ENCODE results near the gene TRAF3IP1. TPM values are rescaled to one million over a fixed set of nuclear protein-coding genes. Genes with fewer than 3 reads are reported as not detected.
"Not testable (repeated sequence)": the region's sequence is repeated elsewhere in the genome, so short reads cannot be mapped to it uniquely, and the experiment has no call there.

The TRAF3IP1 gene
- total RNA-seq, 4 donors from 2014 or later: 11.6 to 17.4 (median 15.7) TPM

- H3K4me3 ChIP-seq: no peak overlapping the region
- peaks cover 0 to 19% (median 2%) of the 10 kb centered on the region in 4 donors for H3K4me1 ChIP-seq
- H3K9me3 ChIP-seq: no peaks in the 10 kb centered on the region
- no peaks in the 10 kb centered on the region for H3K36me3 ChIP-seq
- TF ChIP-seq, protein P1, sequence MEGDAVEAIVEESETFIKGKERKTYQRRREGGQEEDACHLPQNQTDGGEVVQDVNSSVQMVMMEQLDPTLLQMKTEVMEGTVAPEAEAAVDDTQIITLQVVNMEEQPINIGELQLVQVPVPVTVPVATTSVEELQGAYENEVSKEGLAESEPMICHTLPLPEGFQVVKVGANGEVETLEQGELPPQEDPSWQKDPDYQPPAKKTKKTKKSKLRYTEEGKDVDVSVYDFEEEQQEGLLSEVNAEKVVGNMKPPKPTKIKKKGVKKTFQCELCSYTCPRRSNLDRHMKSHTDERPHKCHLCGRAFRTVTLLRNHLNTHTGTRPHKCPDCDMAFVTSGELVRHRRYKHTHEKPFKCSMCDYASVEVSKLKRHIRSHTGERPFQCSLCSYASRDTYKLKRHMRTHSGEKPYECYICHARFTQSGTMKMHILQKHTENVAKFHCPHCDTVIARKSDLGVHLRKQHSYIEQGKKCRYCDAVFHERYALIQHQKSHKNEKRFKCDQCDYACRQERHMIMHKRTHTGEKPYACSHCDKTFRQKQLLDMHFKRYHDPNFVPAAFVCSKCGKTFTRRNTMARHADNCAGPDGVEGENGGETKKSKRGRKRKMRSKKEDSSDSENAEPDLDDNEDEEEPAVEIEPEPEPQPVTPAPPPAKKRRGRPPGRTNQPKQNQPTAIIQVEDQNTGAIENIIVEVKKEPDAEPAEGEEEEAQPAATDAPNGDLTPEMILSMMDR (IDR thresholded peaks at IDR 0.05): no peak
- TF ChIP-seq EP300 (IDR thresholded peaks at IDR 0.05): no peak
- TF ChIP-seq POLR2A (IDR thresholded peaks at IDR 0.05): no peak
- H3K27me3 ChIP-seq: no peaks in the 10 kb centered on the region
- DNase-seq (ENCODE audit: low spot score in 2 of 2): no peak
- H3K27ac ChIP-seq: no peak overlapping the region
- whole genome bisulfite sequencing, 2 donors: 91 to 95% methylated on average over 6 of the region's 6 CpGs
These were observed 16.2 kb upstream of the TRAF3IP1 start for GRCh38 chr2:238304116-238304515.

DNA sequence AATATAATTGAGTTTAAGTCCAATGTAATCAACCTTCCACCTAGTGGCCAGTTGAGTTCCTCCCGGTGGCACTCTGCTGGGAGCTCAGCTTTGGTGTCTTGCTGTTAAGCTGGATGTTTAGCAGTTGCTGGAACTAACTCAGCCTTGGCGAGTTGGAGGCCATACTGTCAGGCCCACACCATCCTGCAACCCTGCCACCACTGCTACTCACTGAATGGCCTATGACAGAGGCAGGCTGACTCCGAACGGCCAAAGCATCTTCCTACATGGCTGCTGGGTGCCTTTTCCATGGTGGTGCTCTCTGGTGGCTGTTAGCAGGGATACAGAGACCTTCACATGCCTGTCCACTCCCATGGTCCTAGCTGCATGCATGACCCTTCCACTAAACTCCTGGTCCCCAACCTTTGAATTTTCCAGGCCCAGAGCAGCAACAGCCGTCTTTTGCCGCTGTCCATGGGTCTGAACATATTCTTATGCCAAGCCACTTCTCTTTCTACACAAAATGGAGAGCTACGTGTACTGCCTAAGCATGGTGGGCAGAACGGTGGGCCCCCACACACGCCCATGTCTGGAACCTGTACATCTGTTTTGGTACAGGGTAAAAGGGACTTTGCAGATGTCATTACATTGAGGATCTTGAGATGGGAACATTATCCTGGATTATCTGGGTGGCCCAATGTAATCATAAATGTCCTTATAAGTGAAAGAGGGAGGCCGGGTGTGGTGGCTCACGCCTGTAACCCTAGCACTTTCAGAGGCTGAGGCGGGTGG lies 15.0 kb upstream of the TRAF3IP1 start:
- Histone ChIP-seq H3K36me3 (no peaks in the 10 kb centered on the region), H3K27me3 (no peaks in the 10 kb centered on the region), H3K27ac (no peak overlapping the region), H3K9me3 (no peaks in the 10 kb centered on the region), H3K4me1 (peaks cover 0 to 9% (median under 1%) of the 10 kb centered on the region in 4 donors), H3K4me3 (no peak overlapping the region)
- DNase-seq (ENCODE audit: low spot score in 2 of 2): no peak
- 87 to 90% methylated on average over 12 of the region's 12 CpGs for whole genome bisulfite sequencing, 2 donors
- no peak for TF ChIP-seq POLR2A (IDR thresholded peaks at IDR 0.05)
- no peak for TF ChIP-seq EP300 (IDR thresholded peaks at IDR 0.05)
- TF ChIP-seq, protein P1 (IDR thresholded peaks at IDR 0.05): no peak

DNA sequence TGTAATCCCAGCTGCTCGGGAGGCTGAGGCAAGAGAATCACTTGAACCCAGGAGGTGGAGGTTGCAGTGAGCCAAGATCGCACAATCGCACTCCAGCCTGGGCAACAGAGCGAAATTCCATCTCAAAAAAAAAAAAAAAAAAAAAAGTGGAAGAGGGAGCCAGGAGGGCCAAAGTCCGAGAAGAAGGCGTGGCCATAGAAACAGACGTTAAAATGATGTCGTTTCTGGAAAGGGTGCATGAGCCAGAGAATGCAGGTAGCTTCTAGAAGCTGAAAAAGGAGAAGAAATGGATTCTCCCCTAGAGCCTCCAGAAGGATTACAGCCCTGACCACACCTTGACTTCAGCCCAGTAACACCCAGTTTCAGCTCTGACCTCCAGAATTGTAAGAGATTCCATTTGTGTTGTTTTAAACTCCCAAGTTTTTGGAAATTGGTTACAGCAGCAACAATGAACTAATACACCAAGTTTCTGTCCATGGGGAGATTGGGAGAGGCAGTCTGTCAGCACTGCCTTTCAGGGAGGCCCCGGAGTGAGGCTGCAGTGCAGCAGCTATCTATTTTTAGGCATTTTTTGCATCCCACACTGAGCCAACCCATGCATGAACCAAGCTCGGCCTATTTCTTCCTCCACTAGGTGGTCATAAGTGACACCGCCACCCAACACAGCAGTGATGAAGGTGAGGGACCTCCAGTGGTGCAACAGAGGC lies 14.2 kb upstream of the TRAF3IP1 start:
- no peaks in the 10 kb centered on the region for H3K9me3 ChIP-seq
- no peaks in the 10 kb centered on the region for H3K27me3 ChIP-seq
- WGBS, 2 donors: 85 to 86% methylated on average over 11 of the region's 11 CpGs
- no peak overlapping the region for H3K27ac ChIP-seq
- TF ChIP-seq POLR2A (IDR thresholded peaks at IDR 0.05) (no peak), EP300 (IDR thresholded peaks at IDR 0.05) (no peak)
- H3K4me3 ChIP-seq: no peak overlapping the region
- DNase-seq (ENCODE audit: low spot score in 2 of 2): no peak
- H3K4me1 ChIP-seq: peaks cover 0 to under 1% (median 0%) of the 10 kb centered on the region in 4 donors
- no peaks in the 10 kb centered on the region for H3K36me3 ChIP-seq

DNA sequence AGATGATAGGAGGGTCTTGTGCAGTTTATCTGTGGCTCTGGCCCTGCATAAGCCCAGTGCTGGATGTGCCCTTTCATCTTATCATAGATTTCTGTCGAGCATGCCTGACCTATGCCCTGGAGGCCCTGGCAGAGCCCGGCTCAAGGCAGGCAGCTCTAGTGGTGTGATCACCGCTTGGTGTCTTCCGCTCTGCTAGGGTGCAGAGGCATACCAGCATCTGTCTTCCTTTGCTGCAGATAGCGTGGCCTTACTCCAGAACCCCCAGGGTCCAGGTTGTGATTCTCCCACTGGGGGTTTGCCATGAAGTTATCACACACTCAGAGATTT lies 13.7 kb upstream of the TRAF3IP1 start:
- no peak overlapping the region for H3K4me3 ChIP-seq
- no peak for DNase-seq (ENCODE audit: low spot score in 2 of 2)

GRCh38 chr2:238308177-238308576 lies 12.1 kb upstream of the TRAF3IP1 start:
- TF ChIP-seq, protein P1 (IDR thresholded peaks at IDR 0.05): no peak
- TF ChIP-seq POLR2A (IDR thresholded peaks at IDR 0.05) (no peak), EP300 (IDR thresholded peaks at IDR 0.05) (no peak)
- H3K36me3 ChIP-seq: no peaks in the 10 kb centered on the region
- H3K27me3 ChIP-seq: no peaks in the 10 kb centered on the region
- no peak overlapping the region for H3K27ac ChIP-seq
- 73 to 77% methylated on average over 2 of the region's 2 CpGs for WGBS, 2 donors
- H3K4me3 ChIP-seq: no peak overlapping the region
- H3K4me1 ChIP-seq: no peaks in the 10 kb centered on the region
- H3K9me3 ChIP-seq: no peaks in the 10 kb centered on the region
- DNase-seq (ENCODE audit: low spot score in 2 of 2): no peak

More for the DNA sequence above, 13.7 kb upstream of the TRAF3IP1 start:
- H3K27ac ChIP-seq: no peak overlapping the region
- no peaks in the 10 kb centered on the region for H3K36me3 ChIP-seq
- H3K9me3 ChIP-seq: no peaks in the 10 kb centered on the region
- 79 to 83% methylated on average over 5 of the region's 5 CpGs for WGBS, 2 donors
- no peaks in the 10 kb centered on the region for H3K27me3 ChIP-seq
- TF ChIP-seq EP300 (IDR thresholded peaks at IDR 0.05): no peak
- TF ChIP-seq, protein P1 (IDR thresholded peaks at IDR 0.05): no peak
- no peak for TF ChIP-seq POLR2A (IDR thresholded peaks at IDR 0.05)
- no peaks in the 10 kb centered on the region for H3K4me1 ChIP-seq

GRCh38 chr2:238310721-238311120 lies 9.6 kb upstream of the TRAF3IP1 start:
- H3K4me3 ChIP-seq; H3K36me3 ChIP-seq; H3K9me3 ChIP-seq; H3K4me1 ChIP-seq; DNase-seq (ENCODE audit: low spot score in 2 of 2); H3K27me3 ChIP-seq; H3K27ac ChIP-seq: not testable (repeated sequence)
- 88 to 95% methylated on average over 14 of the region's 14 CpGs for WGBS, 2 donors
